ENCODE measurements around the gene ARHGEF28.

ARHGEF28 gene

GRCh38 chr5:73625944-73626811 is at the start of gene ARHGEF28:
TSS of gene ARHGEF28 (plus strand) at chr5:73626196. CDS start at chr5:73684852, 58,656 bp downstream.
- peak; percentile 56 for DNase-seq

GRCh38 chr5:73582285-73583145 is 43.5 kb upstream of the ARHGEF28 start:
- no peak for DNase-seq

GRCh38 chr5:73587923-73588322 is 38.1 kb upstream of the ARHGEF28 start:
- DNase-seq: no peak

- DNase-seq: peak; percentile 38
Observed at GRCh38 chr5:73591102-73591695, 34.8 kb upstream of the ARHGEF28 start.

GRCh38 chr5:73591698-73592501 is 34.1 kb upstream of the ARHGEF28 start:
- DNase-seq: no peak

- no peak for DNase-seq
Observed at GRCh38 chr5:73592551-73592950, 33.4 kb upstream of the ARHGEF28 start.

GRCh38 chr5:73596705-73597328 is 29.2 kb upstream of the ARHGEF28 start:
- no peak for DNase-seq

GRCh38 chr5:73599380-73599779 is 26.6 kb upstream of the ARHGEF28 start:
- no peak for DNase-seq

GRCh38 chr5:73603998-73604397 is 22.0 kb upstream of the ARHGEF28 start:
- no peak for DNase-seq

GRCh38 chr5:73605223-73606087 is 20.5 kb upstream of the ARHGEF28 start:
- DNase-seq: no peak

- no peak for DNase-seq
Observed at GRCh38 chr5:73606206-73606753, 19.7 kb upstream of the ARHGEF28 start.

GRCh38 chr5:73607228-73607627 is 18.8 kb upstream of the ARHGEF28 start:
- DNase-seq: no peak

GRCh38 chr5:73612799-73613198 is 13.2 kb upstream of the ARHGEF28 start:
- no peak for DNase-seq

- no peak for DNase-seq
Observed at GRCh38 chr5:73615085-73615484, 10.9 kb upstream of the ARHGEF28 start.

- no peak for DNase-seq
Observed at GRCh38 chr5:73615947-73616346, 10.0 kb upstream of the ARHGEF28 start.

GRCh38 chr5:73617510-73618279 is 8.3 kb upstream of the ARHGEF28 start:
- no peak for DNase-seq

- peak; percentile 75 for DNase-seq
Observed at GRCh38 chr5:73619606-73620333, 6.2 kb upstream of the ARHGEF28 start.

- DNase-seq: no peak
Observed at GRCh38 chr5:73620334-73620687, 5.7 kb upstream of the ARHGEF28 start.

- DNase-seq: no peak
Observed at GRCh38 chr5:73623060-73623459, 2.9 kb upstream of the ARHGEF28 start.

Measured in DMS 273 treated with DMSO at 0.1 percent for 48 hours (cell line).